H9 (cell line): Measurements from ENCODE around the gene ANKDD1B. TPM values are rescaled to one million over a fixed set of nuclear protein-coding genes. Genes with fewer than 3 reads are reported as not detected.
A peak's percentile ranks its signal among the peaks of the same experiment; 100 is the strongest.

Experiments used
- DNase-seq: peaks from one replicate; pipeline ENCODE4 v3.0.0-alpha.2; 2017
- H2AFZ ChIP-seq: one replicate; pipeline ENCODE4 v1.6.1; 2013; ENCODE audit warnings: mild to moderate bottlenecking, low read length, control low read depth, moderate library complexity
- H2AK5ac ChIP-seq: 2 replicates; pipeline ENCODE4 v1.6.1; 2013; ENCODE audit warnings: low read length, control low read depth, mixed read lengths; ENCODE audit not compliant: insufficient read length
- H2BK120ac ChIP-seq: one replicate; pipeline ENCODE4 v1.6.1; 2013; ENCODE audit warnings: low read depth, mild to moderate bottlenecking, low read length, control low read depth, inconsistent platforms; ENCODE audit not compliant: poor library complexity, severe bottlenecking
- H2BK12ac ChIP-seq: 2 replicates; pipeline ENCODE4 v1.6.1; 2013; ENCODE audit warnings: low read length, control low read depth, mixed read lengths, low read depth; ENCODE audit not compliant: insufficient read length
- H2BK15ac ChIP-seq: 2 replicates; pipeline ENCODE4 v1.6.1; 2013; ENCODE audit warnings: low read depth, low read length, control low read depth
- H2BK20ac ChIP-seq: one replicate; pipeline ENCODE4 v1.6.1; 2013; ENCODE audit warnings: low read depth, mild to moderate bottlenecking, low read length, control low read depth, inconsistent platforms; ENCODE audit not compliant: poor library complexity, severe bottlenecking
- H2BK5ac ChIP-seq: 2 replicates; pipeline ENCODE4 v1.6.1; 2013; ENCODE audit warnings: low read length, control low read depth, mixed read lengths; ENCODE audit not compliant: insufficient read length
- H3K14ac ChIP-seq: 2 replicates; pipeline ENCODE4 v1.6.1; 2013; ENCODE audit warnings: low read length, control low read depth; ENCODE audit not compliant: insufficient read depth
- H3K18ac ChIP-seq: 2 replicates; pipeline ENCODE4 v1.6.1; 2013; ENCODE audit warnings: low read depth, mild to moderate bottlenecking, mixed read lengths, low read length, control low read depth; ENCODE audit not compliant: insufficient read length
- H3K23ac ChIP-seq: 2 replicates; pipeline ENCODE4 v1.6.1; 2013; ENCODE audit warnings: low read length, control low read depth, mixed read lengths, low read depth; ENCODE audit not compliant: insufficient read length
- H3K23me2 ChIP-seq: 2 replicates; pipeline ENCODE4 v1.6.1; 2013; ENCODE audit warnings: low read depth, mild to moderate bottlenecking, mixed read lengths, low read length, control low read depth; ENCODE audit not compliant: insufficient read length, poor library complexity, severe bottlenecking
- H3K27ac ChIP-seq: 2 replicates; pipeline ENCODE4 v1.5.1; 2013; ENCODE audit warnings: low read length, control low read depth, mixed read lengths, low read depth; ENCODE audit not compliant: insufficient read length
- H3K27me3 ChIP-seq: 2 replicates; pipeline ENCODE4 v1.6.1; 2013; ENCODE audit warnings: low read length, control low read depth, inconsistent platforms; ENCODE audit not compliant: insufficient read depth
- H3K4ac ChIP-seq: 2 replicates; pipeline ENCODE4 v1.6.1; 2013; ENCODE audit warnings: low read depth, mild to moderate bottlenecking, control low read depth, inconsistent platforms, low read length, moderate library complexity
- H3K4me1 ChIP-seq: 2 replicates; pipeline ENCODE4 v1.6.1; 2013; ENCODE audit warnings: low read length, control low read depth, inconsistent platforms; ENCODE audit not compliant: insufficient read depth
- H3K4me2 ChIP-seq: 2 replicates; pipeline ENCODE4 v1.6.1; 2013; ENCODE audit warnings: low read length, control low read depth, mixed read lengths; ENCODE audit not compliant: insufficient read length, insufficient read depth
- H3K56ac ChIP-seq: 2 replicates; pipeline ENCODE4 v1.6.1; 2013; ENCODE audit warnings: low read depth, mild to moderate bottlenecking, mixed read lengths, low read length, control low read depth; ENCODE audit not compliant: insufficient read length
- H3K79me1 ChIP-seq: 2 replicates; pipeline ENCODE4 v1.6.1; 2013; ENCODE audit warnings: low read depth, mild to moderate bottlenecking, moderate library complexity, low read length, control low read depth, inconsistent platforms; ENCODE audit not compliant: insufficient read depth, poor library complexity, severe bottlenecking
- H3K79me2 ChIP-seq: 2 replicates; pipeline ENCODE4 v1.6.1; 2013; ENCODE audit warnings: low read length, control low read depth, inconsistent platforms; ENCODE audit not compliant: insufficient read depth
- H3K9ac ChIP-seq: 2 replicates; pipeline ENCODE4 v1.6.1; 2013; ENCODE audit warnings: low read length, control low read depth, mixed read lengths; ENCODE audit not compliant: insufficient read length; ENCODE audit errors: extremely low read depth
- H3K9me3 ChIP-seq: one replicate; pipeline ENCODE4 v1.6.1; 2013; ENCODE audit warnings: low read depth, low read length, inconsistent platforms; ENCODE audit not compliant: control insufficient read depth
- H3T11ph ChIP-seq: one replicate; pipeline ENCODE4 v1.6.1; 2013; ENCODE audit warnings: mild to moderate bottlenecking, low read length, control low read depth, inconsistent platforms
- H4K20me1 ChIP-seq: one replicate; pipeline ENCODE4 v1.6.1; 2013; ENCODE audit not compliant: control insufficient read depth, insufficient read length, insufficient read depth
- H4K5ac ChIP-seq: 2 replicates; pipeline ENCODE4 v1.6.1; 2013; ENCODE audit warnings: low read depth, mild to moderate bottlenecking, mixed read lengths, low read length, control low read depth; ENCODE audit not compliant: insufficient read length
- H4K8ac ChIP-seq: replicated peaks from 2 replicates; pipeline ENCODE4 v1.6.1; 2013; ENCODE audit warnings: low read length, control low read depth, mixed read lengths, low read depth; ENCODE audit not compliant: insufficient read length
- H4K91ac ChIP-seq: 2 replicates; pipeline ENCODE4 v1.6.1; 2013; ENCODE audit warnings: low read depth, mild to moderate bottlenecking, moderate library complexity, mixed read lengths, low read length, control low read depth; ENCODE audit not compliant: insufficient read length
- H3K27ac Mint-ChIP-seq, 3 experiments: 2 replicates in 2 of 3; 3 replicates in 1 of 3; pipeline ENCODE4 v1.8.0; 2020 to 2021; ENCODE audit warnings: mixed read lengths in 3 of 3, mild to moderate bottlenecking in 1 of 3, moderate library complexity in 1 of 3
- H3K27me3 Mint-ChIP-seq: 2 replicates; pipeline ENCODE4 v1.8.0; 2021; ENCODE audit warnings: low read depth, mild to moderate bottlenecking, moderate library complexity, mixed read lengths
- H3K36me3 Mint-ChIP-seq, 3 experiments: 2 replicates in 2 of 3; 3 replicates in 1 of 3; pipeline ENCODE4 v1.8.0; 2020 to 2021; ENCODE audit warnings: low read depth in 3 of 3, mixed read lengths in 3 of 3; ENCODE audit not compliant: insufficient read depth in 1 of 3
- H3K4me1 Mint-ChIP-seq, 2 experiments: 2 replicates each; pipeline ENCODE4 v1.8.0; 2020; ENCODE audit warnings: mixed read lengths in 2 of 2
- H3K4me3 Mint-ChIP-seq, 2 experiments: 2 replicates in 1 of 2; 3 replicates in 1 of 2; pipeline ENCODE4 v1.8.0; 2020 to 2021; ENCODE audit warnings: mild to moderate bottlenecking in 2 of 2, mixed read lengths in 2 of 2, moderate library complexity in 1 of 2
- H3K9me3 Mint-ChIP-seq, 2 experiments: 2 replicates in 1 of 2; 3 replicates in 1 of 2; pipeline ENCODE4 v1.8.0; 2020; ENCODE audit warnings: mild to moderate bottlenecking in 2 of 2, mixed read lengths in 2 of 2, moderate library complexity in 1 of 2
- WGBS: extraction: QIAGEN DNeasy Blood & Tissue Kit; methylation state at CpG from one replicate; pipeline ENCODE4 v1.1.7; 2013; ENCODE audit warnings: missing lambda C conversion rate, low lambda C conversion rate, mixed read lengths; ENCODE audit not compliant: insufficient read length; ENCODE audit errors: extremely low coverage; 5-methylcytosine and 5-hydroxymethylcytosine counted together
- total RNA-seq: library from RNA; stranded (reverse); gene quantifications from 2 replicates; pipeline ENCODE4 v1.2.1, GENCODE V29; 2021
- TF ChIP-seq, protein P1 (sequence below): fragments of 200-600 bp; sonication (generic); conservative IDR thresholded peaks from 3 replicates; pipeline ENCODE4 v1.8.0; 2021; ENCODE audit warnings: antibody characterized with exemption, mild to moderate bottlenecking

Gene ANKDD1B
- total RNA-seq, 1 experiment from 2014 or later, result 0.33 TPM

DNA sequence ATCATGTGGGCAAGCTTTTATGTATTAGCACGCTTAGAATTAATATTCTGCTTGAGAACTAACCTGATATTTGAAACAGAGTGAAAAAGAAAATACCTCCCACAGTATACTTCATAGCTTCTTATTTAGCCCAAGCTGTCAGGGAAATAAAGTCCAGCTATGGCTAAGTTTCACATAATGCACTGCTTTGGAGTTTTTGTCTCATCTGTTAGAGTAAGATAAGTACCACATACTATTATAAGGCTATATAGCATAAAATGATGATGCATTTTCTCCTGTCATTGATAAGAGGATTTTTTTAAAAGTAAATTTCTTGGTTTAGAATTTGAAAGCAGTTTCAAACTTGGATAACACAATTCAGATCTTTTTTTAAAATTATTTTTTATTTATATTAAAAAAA is 2.4 kb upstream of the ANKDD1B start:
- H3K23ac ChIP-seq, result no peak overlapping the region
- H3K27me3 ChIP-seq, result no peaks in the 10 kb centered on the region
- no peak overlapping the region for H3K9ac ChIP-seq
- H4K5ac ChIP-seq, result no peak overlapping the region
- H2BK15ac ChIP-seq, result no peak overlapping the region
- no peak overlapping the region for H3K18ac ChIP-seq
- H3K4me1 Mint-ChIP-seq, result peaks cover 35 to 55% of the 10 kb centered on the region in 2 experiments
- no peaks in the 10 kb centered on the region for H3K9me3 Mint-ChIP-seq
- H3K23me2 ChIP-seq, result peaks cover 11% of the 10 kb centered on the region
- DNase-seq, result no peak
- peaks cover 3% of the 10 kb centered on the region; the same call in 1 of the 2 replicates for H3K4me1 ChIP-seq
- no peak overlapping the region for H2BK20ac ChIP-seq
- WGBS, result no CpG with 5 or more reads among the region's 1 CpG
- TF ChIP-seq, protein P1, sequence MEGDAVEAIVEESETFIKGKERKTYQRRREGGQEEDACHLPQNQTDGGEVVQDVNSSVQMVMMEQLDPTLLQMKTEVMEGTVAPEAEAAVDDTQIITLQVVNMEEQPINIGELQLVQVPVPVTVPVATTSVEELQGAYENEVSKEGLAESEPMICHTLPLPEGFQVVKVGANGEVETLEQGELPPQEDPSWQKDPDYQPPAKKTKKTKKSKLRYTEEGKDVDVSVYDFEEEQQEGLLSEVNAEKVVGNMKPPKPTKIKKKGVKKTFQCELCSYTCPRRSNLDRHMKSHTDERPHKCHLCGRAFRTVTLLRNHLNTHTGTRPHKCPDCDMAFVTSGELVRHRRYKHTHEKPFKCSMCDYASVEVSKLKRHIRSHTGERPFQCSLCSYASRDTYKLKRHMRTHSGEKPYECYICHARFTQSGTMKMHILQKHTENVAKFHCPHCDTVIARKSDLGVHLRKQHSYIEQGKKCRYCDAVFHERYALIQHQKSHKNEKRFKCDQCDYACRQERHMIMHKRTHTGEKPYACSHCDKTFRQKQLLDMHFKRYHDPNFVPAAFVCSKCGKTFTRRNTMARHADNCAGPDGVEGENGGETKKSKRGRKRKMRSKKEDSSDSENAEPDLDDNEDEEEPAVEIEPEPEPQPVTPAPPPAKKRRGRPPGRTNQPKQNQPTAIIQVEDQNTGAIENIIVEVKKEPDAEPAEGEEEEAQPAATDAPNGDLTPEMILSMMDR, result no peak
- no peak overlapping the region for H2AK5ac ChIP-seq
- no peaks in the 10 kb centered on the region for H4K20me1 ChIP-seq
- no peak overlapping the region for H3T11ph ChIP-seq
- no peaks in the 10 kb centered on the region; a peak in 1 of 7 replicates for H3K36me3 Mint-ChIP-seq
- H2BK5ac ChIP-seq, result no peak overlapping the region
- H2BK12ac ChIP-seq, result no peak overlapping the region
- H4K8ac ChIP-seq, result no peak overlapping the region
- H3K4me3 Mint-ChIP-seq, result no peak overlapping the region
- no peak overlapping the region for H3K4ac ChIP-seq
- H4K91ac ChIP-seq, result no peak overlapping the region
- H2BK120ac ChIP-seq, result no peak overlapping the region
- H3K79me2 ChIP-seq, result no peaks in the 10 kb centered on the region; the same call in 1 of the 2 replicates
- H3K4me2 ChIP-seq, result no peak overlapping the region
- no peaks in the 10 kb centered on the region for H3K9me3 ChIP-seq
- H3K27me3 Mint-ChIP-seq, result 0 out of 2 replicates have a peak, but pooled peaks cover 3% of the 10 kb centered on the region
- no peak overlapping the region for H3K27ac ChIP-seq
- H3K56ac ChIP-seq, result no peak overlapping the region
- H3K14ac ChIP-seq, result no peak overlapping the region
- H2AFZ ChIP-seq, result no peak overlapping the region
- H3K27ac Mint-ChIP-seq, result 0 out of 7 replicates have a peak overlapping the region, but pooled peaks of 1 of the 3 experiments have one; percentile 14
- no peaks in the 10 kb centered on the region for H3K79me1 ChIP-seq
